Skin of body (tissue), 2 donors: ENCODE data around the gene RAB4A. TPM values are rescaled to one million over a fixed set of nuclear protein-coding genes. Genes with fewer than 3 reads are reported as not detected.
"Not testable (repeated sequence)": the region's sequence is repeated elsewhere in the genome, so short reads cannot be mapped to it uniquely, and the experiment has no call there.

ENCODE experiments used
- DNase-seq: peaks from one replicate; lab custom pipeline; 2025; lab: John Stamatoyannopoulos, UW
- total RNA-seq: library from RNA; depleted of rRNA; stranded (reverse); fragments of >200 nt; gene quantifications from one replicate; pipeline ENCODE4 v1.2.3, GENCODE V29; 2014

RAB4A gene
- total RNA-seq, 1 donor from 2014 or later = 19.8 TPM

DNA sequence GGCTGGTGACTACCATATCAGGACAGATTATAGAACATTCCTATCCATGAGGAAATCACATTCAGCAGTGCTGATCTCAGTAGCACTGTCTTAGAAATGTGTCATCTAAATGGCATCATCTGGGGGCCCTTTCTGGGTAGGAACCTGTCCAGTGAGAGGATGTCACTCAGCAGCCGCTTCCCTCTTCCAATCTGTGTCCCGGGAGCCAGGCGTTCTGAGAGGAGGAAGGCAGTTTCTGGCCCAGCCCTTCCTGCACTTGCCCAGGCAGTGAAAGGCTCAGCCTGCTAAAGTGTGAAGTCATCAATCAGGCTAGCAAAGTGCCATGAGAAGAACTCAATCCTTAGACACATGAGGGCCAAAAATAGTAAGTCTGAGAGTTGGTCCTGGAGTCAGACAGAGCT, 25.6 kb downstream of the RAB4A start:
- no peak for DNase-seq

DNA sequence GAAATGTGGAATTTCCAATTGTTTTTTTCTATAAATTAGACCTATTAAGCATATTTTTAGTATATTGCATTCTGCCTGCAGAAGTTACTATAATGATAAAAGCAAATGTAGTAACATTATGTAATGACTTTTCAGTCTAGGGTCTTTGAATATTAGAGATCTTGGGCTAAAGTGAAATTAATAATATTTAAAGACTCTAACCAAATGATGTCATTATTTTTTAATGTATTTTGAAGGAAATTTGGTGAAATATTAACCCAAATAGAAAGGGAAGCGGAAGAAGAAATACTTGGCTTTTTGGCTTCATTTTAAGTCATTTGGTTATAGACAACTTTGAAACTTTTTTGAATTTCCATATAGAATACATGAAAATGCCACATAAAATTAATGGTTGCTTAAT, 26.8 kb downstream of the RAB4A start:
- DNase-seq = no peak

DNA sequence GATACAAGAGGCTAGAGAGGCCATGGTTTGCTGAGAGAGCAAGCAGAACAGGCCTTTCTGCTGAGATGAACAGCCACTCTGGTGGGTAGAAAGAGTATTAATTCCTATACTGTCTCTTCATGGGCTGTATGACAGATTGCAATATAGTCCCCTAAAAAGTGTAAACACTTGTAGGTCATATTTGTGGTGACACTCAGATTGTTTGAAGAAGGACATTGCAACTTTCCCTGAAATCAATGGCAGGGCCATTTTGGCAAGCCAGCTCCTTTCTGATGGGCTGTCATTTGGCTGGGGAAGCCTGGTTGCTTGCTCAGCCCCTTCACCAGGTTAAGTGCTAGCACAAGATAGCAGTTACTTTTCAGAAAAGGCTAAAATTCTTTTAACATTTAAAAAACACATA, 27.5 kb downstream of the RAB4A start:
- no peak for DNase-seq

DNA sequence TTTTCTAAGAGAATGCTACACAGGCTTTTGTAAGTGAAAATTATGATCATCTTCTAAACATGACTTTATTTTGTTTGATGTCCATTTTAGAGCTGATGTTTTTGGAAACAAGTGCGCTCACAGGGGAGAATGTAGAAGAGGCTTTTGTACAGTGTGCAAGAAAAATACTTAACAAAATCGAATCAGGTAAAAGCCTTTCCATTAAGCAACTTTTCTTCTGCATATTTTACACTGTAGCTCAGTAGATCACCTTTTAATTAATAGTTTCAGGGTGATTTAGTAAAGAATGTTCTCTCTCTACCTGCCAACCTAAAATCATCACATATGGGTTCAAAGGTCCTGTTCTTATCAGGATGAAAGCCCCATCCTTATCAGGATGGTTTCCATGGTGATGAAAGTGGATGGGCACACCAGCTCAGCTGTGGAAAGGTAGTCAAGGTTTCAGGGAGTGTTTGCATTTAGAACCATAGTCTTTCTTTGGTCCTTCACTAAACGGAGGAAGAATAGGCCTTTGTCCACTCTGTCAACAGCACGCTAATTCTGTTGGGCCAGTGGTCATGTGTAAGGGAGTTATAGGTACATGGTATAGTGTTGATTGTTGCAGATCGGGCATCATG, 28.1 kb downstream of the RAB4A start:
- no peak for DNase-seq

DNA sequence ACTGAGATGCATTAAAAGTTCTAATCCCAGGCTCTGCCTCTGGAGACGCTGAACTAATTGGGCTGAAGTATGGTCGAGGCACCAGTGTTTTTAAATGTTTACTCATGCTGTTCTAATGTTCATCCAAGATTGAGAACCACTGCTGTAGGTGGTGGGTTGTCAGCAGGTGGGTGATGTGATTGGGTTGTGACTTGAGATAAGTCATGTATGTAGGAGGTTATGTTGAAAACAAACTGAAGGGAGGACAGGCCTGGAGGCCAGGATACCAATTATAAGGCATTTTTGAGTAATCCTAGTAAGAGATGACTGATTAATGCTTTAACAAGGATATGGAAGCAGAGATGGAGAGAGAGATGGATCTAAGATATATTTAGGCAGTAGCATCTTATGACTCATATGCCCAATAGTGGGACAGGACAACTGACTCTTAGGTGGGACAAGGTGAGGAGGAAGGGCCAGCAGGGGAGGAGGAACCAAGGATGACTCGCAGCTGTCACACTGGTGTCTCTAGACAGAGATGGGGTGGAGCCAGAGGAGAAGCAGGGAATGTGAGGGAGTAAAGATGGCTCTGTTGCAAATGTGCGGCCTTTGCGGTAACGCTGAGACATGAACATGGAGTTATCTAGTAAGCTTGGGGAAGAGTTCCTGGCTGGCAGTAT, 29.3 kb downstream of the RAB4A start:
- DNase-seq = no peak

DNA sequence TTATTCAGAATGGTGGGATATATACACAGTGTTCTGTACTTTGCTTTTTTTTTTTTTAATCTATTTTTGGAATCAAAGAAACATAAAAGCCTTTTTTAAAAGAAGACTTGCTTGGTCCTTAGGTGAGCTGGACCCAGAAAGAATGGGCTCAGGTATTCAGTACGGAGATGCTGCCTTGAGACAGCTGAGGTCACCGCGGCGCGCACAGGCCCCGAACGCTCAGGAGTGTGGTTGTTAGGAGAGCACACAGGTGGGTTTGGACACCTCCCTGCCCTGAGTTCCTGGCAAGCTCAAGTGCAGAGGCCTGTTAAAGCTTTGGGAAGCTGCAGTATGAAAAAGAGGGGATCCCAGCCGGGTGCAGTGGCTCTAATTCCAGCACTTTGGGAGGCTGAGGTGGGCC, 31.8 kb downstream of the RAB4A start:
- no peak for DNase-seq

DNA sequence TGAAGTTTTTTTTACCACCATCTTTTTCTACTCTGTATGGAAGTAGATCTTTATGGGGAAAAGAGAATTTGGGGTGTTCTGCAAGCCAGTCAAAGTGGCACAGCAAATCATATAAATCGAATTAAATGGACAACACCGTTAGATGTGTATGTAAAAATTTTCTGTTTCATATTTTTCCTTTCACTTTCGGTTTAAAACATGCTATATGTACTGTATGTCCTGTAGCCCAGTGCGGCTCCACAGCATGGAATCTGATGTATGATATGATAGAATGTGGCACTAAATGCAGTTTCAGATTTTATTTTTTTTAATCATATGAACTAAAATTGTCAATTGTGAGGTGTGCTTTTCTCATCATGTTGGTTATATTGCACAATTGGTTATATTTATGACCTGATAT, 32.9 kb downstream of the RAB4A start:
- no peak for DNase-seq

DNA sequence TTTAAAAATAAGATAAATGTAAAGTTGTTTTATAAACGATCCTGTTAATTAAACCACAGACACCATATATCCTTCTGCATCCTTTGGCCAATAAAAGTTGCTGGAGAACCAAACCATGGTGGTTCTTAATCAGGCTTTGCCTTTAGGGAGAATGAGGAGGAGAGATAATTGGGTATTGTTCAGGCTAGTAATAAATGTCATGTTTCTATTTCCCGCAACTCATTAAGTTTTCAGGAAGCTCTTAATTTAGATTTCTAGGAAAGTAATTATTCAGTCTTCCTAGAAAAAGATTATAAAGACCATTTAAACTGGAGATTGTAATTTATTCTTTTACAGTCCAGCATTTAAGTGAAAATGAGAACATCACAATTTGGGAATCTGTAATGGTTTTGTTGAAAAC, 34.5 kb downstream of the RAB4A start:
- no peak for DNase-seq

DNA sequence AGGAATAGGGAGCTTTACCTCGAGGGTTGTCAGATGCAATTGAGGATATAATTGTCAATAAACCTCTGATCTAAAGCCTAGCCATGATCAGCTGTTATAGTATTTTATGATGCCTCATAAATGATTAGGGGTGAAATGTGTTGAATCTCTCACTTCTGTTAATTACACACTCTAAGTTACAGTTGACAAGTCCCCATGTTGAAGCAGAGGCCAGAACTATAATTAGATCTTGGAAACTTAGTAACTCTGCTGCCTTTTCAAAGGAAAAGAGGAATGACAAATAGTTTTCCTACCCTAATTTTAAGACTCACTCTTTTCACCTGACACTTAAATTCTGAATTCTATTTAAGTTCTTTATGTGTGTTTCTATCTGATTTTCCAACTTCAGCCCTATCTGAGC, 38.2 kb downstream of the RAB4A start:
- DNase-seq = no peak

DNA sequence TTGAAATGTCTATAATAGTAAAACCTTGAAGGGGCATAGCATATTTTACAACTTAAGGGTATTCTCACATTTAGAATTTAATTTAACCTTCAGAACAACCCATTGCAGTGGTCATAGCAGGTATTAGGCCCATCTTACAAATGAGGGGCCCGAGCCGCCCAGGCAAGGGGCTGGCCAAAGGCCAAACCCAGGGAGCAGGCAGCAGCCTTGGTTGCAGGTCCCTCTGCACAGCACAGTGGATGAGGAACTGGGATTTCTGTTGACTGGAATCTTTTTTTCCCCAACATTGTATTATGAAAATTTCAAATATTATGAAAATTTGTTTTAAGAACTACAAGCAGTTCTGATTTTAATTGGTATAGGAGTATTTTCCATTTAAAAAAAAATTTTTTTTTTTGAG, 38.8 kb downstream of the RAB4A start:
- DNase-seq = no peak

DNA sequence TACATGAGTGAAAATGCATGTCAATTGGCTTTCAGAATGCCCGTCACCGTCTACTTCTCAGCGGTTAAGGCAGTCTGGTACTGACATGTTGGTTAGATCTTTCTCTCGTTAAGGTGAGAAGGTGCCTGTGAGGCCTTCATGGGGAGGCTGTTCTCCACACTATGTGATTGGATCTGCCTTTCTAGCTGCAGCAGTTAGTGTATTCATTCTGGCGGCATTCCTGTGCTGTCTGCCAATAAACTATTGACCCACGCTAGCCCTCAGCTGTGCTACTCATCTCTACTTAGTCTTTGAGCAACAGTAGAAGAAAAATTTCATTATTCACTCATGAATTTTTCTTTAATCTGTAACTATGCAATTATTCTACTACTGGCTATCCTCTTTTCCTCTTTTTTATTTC, 39.9 kb downstream of the RAB4A start:
- no peak for DNase-seq

DNA sequence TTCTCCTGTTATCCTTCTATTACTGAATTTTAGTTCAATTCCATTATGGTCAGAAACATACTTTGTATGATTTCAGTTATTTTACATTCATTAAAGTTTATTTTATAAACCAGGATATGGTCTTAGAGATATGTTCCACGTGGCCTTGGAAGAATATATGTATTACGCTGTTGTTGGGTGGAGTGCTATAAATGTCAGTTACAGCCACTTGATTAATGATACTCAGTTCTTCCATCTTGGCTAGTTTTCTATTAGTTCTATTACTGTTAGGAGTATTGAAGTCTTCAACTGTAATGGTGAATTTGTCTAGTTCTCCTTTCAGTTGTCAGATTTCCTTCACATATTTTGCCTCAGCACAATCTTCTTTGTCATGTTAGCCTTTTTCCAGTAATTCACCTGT, 45.3 kb downstream of the RAB4A start:
- DNase-seq = no peak

DNA sequence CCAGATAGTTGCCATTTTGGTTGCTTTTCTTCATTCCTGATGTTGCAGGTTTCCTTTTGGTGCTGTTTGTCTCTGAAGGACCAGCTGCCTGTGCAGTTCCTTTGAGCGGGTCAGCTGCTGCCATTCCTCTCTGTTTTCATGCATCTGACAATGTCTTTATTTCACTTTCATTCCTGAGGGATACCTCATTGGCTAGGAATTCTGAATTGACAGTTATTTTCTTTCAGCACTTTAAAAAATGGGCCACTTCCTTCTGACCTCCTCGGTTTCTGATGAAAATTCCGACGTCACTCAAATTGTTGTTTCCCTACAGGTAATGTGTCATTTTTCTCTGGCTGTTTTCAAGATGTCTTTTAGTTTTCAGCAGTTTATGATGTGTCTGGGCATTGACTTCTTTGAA, 47.1 kb downstream of the RAB4A start:
- no peak for DNase-seq

DNA sequence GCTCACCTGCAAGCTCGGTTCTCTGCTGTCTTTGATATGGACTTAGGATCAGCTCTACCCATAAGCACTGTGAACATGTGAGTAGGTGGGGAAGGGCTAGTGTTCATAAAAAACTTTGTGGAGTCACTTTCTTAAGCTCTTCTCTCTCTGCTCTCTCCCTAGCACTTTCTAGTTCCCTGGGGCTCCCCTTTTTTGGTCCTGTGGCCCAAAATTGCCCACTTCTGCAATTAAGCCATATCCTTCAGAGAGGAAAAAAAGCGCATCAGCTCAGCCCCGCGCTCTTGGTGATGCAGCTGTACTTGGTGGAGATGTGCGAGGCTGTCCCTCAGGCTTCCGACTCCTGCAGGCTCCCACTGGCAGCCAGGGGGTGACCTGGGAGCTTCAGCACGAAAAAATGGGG, 48.6 kb downstream of the RAB4A start:
- DNase-seq = no peak

DNA sequence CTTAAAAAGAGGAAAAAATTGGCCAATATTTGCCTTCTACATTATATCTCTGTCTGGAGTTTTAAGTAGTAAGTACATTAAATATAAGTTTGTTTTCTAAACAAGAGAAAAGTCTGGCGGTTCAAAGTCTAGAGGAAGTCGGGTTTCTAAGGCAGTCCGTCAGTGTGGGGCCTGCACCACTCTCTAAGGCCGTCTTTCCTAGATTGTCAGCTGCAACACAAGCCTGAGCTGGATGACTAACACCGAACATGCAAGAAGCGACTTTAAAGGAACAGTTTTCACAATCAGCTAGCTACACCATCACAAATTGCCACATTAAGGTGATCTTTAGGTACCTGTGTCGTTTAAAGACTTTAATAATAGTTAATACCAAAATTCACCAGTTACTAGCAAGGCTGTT, 52.3 kb downstream of the RAB4A start:
- no peak for DNase-seq

DNA sequence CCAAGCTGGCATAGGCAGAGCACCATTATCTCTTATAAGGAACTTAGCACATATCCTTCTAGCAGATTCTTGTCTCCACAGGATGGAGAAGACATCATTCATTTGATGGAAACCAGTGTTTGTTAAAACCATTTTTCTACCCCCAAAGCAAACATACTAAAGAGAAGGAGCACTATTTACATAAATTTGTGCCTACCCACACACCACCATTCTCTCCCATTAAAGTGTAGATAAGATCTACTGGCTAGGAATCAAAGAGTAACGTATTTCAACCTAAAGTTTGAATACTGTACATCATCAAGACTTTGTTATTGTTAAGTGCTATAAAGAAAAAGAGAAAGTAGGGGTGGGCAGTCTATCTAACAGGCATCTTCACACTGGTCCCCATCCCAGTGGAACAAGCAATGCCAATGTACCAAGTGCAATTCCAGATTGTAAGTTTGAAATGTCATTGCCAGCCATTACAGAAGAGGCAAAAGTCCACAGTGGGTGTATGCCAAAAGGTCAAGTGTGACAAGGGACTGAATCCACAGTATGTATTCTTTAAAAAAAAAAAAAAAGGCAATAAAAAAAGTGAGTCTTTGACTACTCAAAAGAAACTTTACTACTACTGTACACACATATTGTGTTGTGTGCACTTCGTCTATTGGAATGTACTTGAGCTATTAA, 53.1 kb downstream of the RAB4A start:
- DNase-seq = no peak

DNA sequence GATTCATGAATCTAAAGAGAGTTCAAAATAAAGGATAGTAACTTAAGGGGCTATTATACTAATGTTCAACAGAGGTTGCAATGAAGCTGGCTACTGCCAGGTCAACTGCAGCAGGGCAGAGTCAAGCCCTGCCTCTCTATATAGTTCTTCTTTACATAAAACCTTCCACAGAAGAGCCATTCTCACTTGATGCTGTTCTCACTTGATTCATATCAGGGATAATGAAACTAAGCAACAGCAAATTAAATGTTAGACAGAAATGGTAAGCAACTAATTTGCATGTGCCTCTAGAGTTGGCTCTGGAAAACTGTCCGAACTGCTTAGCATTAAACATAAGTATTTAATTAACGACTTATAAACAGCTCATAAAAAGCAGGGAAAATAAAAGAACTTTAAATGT, 54.5 kb downstream of the RAB4A start:
- no peak for DNase-seq

DNA sequence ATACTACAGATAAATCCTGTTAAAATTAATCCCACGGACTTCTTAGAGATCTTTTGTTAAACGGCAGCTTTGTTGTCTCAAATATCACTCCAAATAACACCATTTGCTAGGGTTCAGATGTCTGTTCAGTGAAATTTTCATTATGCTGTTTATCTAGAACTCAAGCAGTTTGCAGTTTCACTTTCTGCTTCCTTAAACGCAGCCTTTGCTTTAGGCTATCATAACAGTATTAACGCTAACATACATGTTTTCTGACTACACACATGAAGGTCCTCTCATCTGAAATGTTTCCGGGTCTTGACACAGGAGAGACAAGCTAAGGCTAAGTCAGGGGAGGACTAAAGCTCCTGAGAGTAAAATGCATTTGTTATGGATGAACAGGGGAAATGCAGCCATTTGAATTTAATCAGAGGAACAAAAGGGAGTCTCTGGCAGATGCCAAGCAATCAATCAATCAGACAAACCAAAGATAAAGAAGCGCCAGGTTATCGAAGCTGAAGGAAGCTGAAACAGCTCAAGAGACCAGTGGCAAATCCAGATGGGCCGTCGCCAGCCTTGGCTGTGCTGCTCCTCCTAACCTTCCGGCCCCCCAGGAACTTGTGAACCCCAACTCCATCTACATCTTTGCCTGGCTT, 55.1 kb downstream of the RAB4A start:
- no peak for DNase-seq

DNA sequence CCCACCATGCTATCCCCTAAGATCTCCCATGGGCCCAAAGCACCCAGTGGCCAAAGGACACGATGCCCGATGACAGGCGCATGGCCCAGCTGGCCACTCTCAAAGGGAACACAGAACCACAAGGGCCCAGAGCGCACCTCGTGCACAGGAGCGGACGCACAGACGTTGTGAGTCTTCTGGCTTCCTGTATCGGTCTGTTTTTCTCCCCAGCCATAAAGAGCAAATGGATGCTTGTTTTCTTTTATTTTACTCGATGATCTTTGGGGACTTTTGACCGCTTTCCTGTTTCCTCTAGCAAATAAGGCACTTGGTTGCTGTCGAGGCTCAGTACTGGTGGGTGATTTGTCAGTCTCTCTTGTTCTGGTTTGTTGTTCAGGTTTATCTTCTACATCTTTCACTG, 55.7 kb downstream of the RAB4A start:
- no peak for DNase-seq

DNA sequence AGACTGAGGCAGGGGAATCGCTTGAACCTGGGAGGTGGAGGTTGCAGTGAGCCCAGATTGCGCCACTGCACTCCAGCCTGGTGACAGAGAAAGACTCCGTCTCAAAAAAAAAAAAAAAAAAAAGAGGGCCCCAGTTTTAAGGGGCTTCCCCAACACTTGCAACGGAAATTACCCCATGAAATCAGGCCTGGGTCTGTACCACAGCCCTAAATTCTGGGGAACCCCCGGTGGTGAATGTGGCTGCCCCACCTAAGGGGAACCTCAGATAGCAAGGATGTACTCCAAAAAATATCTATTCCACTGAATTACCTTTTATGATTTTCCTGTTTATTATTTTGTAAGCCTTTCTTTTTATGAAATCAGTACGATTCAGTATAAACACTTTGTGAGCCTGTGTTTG, 56.9 kb downstream of the RAB4A start:
- not testable (repeated sequence) for DNase-seq

DNA sequence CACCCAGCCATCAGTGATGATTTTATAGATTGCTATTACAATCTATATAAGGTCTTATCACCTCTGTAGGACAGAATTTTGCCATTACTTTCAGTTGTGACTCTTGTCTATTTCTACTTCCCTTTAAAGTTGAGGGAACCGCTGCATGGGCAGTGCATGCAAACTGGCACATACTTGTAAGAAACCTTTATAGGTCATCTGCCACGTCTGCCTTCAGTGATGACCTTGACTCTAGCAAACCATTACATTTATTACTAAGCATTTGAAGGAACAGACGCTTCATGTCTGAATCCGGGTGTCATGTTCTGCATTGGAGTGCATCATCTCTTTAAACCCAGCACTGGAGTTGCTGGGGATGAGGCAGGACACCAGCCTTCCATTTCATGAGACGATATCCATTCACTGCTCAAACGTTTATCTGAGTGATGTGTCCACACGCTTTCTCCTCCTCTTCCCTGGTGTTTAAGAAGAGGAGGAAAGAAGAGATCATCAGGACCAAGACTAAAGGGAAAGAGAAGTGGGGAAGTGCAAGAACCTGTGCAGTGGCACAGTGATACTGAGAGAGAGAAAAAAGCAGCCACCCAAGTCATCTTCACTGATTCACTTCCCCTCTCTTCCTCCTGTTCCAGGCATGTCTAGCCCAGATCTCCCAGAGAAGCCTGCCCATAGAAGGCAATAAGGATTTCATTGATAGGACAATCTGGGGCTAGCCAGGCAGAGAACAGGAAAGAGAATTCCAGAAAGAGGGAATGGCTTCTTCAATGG, 57.9 kb downstream of the RAB4A start:
- no peak for DNase-seq

DNA sequence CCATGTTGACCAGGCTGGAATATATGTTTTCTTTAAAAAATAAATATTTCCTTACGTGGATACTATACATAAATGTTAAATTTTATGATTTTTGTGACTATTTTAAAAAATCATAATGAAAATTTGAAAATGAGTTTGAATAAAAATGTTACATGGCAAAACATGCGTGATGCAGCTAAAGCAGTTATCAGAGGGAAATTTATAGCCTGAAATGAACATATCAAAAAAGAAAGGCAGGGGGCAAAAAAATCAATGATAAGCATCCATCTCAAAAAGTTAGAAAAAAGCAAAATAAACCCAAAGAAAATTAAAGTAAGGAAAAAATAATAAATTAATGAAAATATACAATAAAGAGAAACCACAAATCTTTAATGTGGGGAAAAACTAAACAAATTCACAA, 63.4 kb downstream of the RAB4A start:
- DNase-seq = no peak
